Measurements from ENCODE around the gene HMX2.

DNA sequence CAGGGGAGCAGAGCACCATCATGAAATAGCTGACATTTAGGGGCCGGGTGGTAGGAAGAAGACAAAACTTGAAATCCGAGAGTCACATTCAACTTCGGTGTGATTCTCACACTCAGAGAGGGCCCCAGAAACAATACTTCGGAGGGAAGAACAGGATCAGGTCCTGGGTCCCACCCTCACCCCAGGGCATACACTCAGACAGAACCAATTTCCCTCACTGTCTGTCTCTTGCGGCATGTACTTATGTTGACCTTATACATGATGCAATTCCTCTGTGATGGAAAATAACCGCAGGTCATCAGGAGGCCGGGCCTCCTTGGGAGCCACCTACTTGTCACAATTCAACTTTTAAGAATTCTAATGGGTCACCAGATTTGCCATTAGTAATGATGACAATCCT lies 38.5 kb upstream of the HMX2 start:
- TF ChIP-seq POLR2AphosphoS5 (IDR thresholded peaks at IDR 0.05; ENCODE audit: low read depth, low read length) (no peak), POLR2A (IDR thresholded peaks at IDR 0.05; ENCODE audit: low read depth, low read length) (no peak), PAX5 (IDR thresholded peaks at IDR 0.05; ENCODE audit: insufficient read depth, low read length, severe bottlenecking) (no peak), TAF1 (IDR thresholded peaks at IDR 0.05; ENCODE audit: low read depth, low read length) (no peak), SPI1 (IDR thresholded peaks at IDR 0.05; ENCODE audit: low read depth, low read length) (no peak)
